Osteoblast (primary cell): ENCODE data around the gene FYCO1. TPM values are rescaled to one million over a fixed set of nuclear protein-coding genes. Genes with fewer than 3 reads are reported as not detected.

Experiments
- DNase-seq: peaks from one replicate; pipeline ENCODE4 v3.0.0; 2011; ENCODE audit warnings: low spot score, mixed read lengths; ENCODE audit not compliant: insufficient read length; ENCODE audit errors: missing footprints
- H2AFZ ChIP-seq: 2 replicates; pipeline ENCODE4 v1.6.0; 2011; ENCODE audit warnings: mild to moderate bottlenecking, low read length
- H3K27ac ChIP-seq: 2 replicates; pipeline ENCODE4 v1.5.1; 2011; ENCODE audit warnings: mild to moderate bottlenecking, low read depth, low read length, moderate library complexity
- H3K27me3 ChIP-seq: 2 replicates; pipeline ENCODE4 v1.6.0; 2012; ENCODE audit warnings: mild to moderate bottlenecking, control low read depth, inconsistent platforms, low read length, moderate library complexity; ENCODE audit not compliant: insufficient read depth
- H3K36me3 ChIP-seq: 2 replicates; pipeline ENCODE4 v1.5.1; 2011; ENCODE audit warnings: mild to moderate bottlenecking, low read length, control low read depth, moderate library complexity; ENCODE audit not compliant: insufficient read depth
- H3K4me1 ChIP-seq: 2 replicates; pipeline ENCODE4 v1.5.1; 2011; ENCODE audit warnings: mild to moderate bottlenecking, low read length, control low read depth, moderate library complexity; ENCODE audit not compliant: insufficient read depth
- H3K4me2 ChIP-seq: 2 replicates; pipeline ENCODE4 v1.6.0; 2011; ENCODE audit warnings: mild to moderate bottlenecking, low read length; ENCODE audit not compliant: insufficient read depth
- H3K4me3 ChIP-seq: fragments of 200-600 bp; sonication (generic); 3 replicates; pipeline ENCODE4 v1.5.1; 2012; ENCODE audit warnings: mild to moderate bottlenecking, low read length, inconsistent platforms; ENCODE audit not compliant: insufficient read depth
- H3K79me2 ChIP-seq: 2 replicates; pipeline ENCODE4 v1.6.0; 2012; ENCODE audit warnings: mild to moderate bottlenecking, low read length, control low read depth, inconsistent platforms; ENCODE audit not compliant: insufficient read depth
- H3K9me3 ChIP-seq: 2 replicates; pipeline ENCODE4 v1.5.1; 2011; ENCODE audit warnings: low read depth, low read length, control low read depth
- H4K20me1 ChIP-seq: 2 replicates; pipeline ENCODE4 v1.6.0; 2012; ENCODE audit warnings: mild to moderate bottlenecking, low read length, control low read depth; ENCODE audit not compliant: insufficient read depth
- total RNA-seq: library from RNA; depleted of rRNA; stranded (reverse); fragments of >200 nt; gene quantifications from 2 replicates; pipeline ENCODE4 v1.2.3, GENCODE V29; 2012
- TF ChIP-seq, protein P1 (sequence below): IDR thresholded peaks from 2 replicates; pipeline ENCODE4 v1.5.1; 2011; ENCODE audit warnings: mild to moderate bottlenecking, low read depth, low read length, moderate library complexity; ENCODE audit errors: extremely low read depth

The FYCO1 gene
- total RNA-seq, 1 donor: 25.0 TPM

DNA sequence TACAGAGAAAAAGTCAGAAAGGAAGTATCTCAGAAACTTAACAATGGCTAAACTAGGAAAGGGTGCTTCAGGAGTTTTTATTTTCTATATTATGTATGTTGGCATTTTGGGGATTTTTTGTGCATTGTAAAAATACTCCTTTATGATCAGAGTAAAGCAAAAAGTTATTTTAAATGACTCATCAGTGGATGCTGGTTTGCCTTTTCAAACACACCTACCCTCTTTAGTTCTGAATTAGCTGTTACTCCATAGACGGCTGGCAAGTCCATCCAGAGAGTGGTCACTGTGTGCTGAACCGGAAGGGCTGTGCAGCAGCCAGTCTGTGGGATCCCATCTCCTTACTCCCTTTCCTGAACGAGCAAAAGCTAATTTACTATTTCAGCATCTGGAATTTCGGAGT is 108.3 kb downstream of the FYCO1 start:
- H3K9me3 ChIP-seq: no peaks in the 10 kb centered on the region
- DNase-seq: no peak
- H3K4me3 ChIP-seq: no peak overlapping the region
- H3K27me3 ChIP-seq: peaks cover 38% of the 10 kb centered on the region
- peak overlapping the region; percentile 59 for H2AFZ ChIP-seq
- no peak overlapping the region for H3K4me2 ChIP-seq
- no peaks in the 10 kb centered on the region for H3K79me2 ChIP-seq
- no peaks in the 10 kb centered on the region for H3K4me1 ChIP-seq
- TF ChIP-seq, protein P1, sequence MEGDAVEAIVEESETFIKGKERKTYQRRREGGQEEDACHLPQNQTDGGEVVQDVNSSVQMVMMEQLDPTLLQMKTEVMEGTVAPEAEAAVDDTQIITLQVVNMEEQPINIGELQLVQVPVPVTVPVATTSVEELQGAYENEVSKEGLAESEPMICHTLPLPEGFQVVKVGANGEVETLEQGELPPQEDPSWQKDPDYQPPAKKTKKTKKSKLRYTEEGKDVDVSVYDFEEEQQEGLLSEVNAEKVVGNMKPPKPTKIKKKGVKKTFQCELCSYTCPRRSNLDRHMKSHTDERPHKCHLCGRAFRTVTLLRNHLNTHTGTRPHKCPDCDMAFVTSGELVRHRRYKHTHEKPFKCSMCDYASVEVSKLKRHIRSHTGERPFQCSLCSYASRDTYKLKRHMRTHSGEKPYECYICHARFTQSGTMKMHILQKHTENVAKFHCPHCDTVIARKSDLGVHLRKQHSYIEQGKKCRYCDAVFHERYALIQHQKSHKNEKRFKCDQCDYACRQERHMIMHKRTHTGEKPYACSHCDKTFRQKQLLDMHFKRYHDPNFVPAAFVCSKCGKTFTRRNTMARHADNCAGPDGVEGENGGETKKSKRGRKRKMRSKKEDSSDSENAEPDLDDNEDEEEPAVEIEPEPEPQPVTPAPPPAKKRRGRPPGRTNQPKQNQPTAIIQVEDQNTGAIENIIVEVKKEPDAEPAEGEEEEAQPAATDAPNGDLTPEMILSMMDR: no peak
- H4K20me1 ChIP-seq: no peaks in the 10 kb centered on the region
- H3K27ac ChIP-seq: no peak overlapping the region
- H3K36me3 ChIP-seq: no peaks in the 10 kb centered on the region

DNA sequence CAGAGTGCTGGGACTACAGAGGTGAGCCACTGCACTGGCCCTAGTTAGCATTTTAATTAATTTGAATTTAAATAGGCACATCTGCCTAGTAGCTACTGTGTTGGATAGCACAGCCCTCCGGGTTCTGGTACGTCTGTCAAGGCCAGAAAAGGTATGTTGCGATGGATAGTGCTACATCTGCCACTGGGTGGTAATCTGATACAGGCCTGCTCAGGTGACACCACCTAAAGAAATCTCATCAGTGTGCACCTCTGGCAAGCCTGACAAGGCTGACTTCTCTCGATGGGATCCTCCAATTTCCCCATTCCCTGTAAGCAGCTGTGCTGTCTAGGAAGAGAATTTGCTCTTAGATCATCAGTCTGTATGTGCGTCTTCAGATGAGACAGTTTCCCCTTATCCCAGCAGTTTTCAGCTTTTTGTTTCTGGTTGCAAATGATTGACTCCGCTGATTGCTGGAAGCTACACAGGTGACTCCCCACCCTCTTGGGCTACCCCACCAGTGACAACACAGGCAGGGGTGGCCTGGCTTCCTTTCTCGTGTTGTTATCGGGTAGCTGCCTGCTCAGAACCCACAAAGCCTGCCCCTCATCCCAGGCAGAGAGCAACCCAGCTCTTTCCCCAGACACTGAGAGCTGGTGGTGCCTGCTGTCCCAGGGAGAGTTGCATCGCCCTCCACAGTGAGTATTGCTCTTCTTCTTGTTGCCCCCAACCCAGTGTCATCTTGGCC is 109.5 kb downstream of the FYCO1 start, which contains the start of gene CCR9:
TSS of gene CCR9 (plus strand) at position 565 of the 727 bp plus-strand sequence. CDS start 8,391 bp downstream, outside the sequence.
- DNase-seq: peak; percentile 61
- Histone ChIP-seq H3K27me3 (peaks cover 42% of the 10 kb centered on the region), H3K4me1 (peaks cover 3% of the 10 kb centered on the region), H3K9me3 (no peaks in the 10 kb centered on the region), H3K4me3 (no peak within 1 kb of the TSS), H3K4me2 (no peak within 1 kb of the TSS), H3K36me3 (no peaks in the 10 kb centered on the region), H3K27ac (no peak within 1 kb of the TSS), H4K20me1 (no peaks in the 10 kb centered on the region), H2AFZ (peak within 1 kb of the TSS; percentile 59), H3K79me2 (no peaks in the 10 kb centered on the region)
- TF ChIP-seq, protein P1: no peak

DNA sequence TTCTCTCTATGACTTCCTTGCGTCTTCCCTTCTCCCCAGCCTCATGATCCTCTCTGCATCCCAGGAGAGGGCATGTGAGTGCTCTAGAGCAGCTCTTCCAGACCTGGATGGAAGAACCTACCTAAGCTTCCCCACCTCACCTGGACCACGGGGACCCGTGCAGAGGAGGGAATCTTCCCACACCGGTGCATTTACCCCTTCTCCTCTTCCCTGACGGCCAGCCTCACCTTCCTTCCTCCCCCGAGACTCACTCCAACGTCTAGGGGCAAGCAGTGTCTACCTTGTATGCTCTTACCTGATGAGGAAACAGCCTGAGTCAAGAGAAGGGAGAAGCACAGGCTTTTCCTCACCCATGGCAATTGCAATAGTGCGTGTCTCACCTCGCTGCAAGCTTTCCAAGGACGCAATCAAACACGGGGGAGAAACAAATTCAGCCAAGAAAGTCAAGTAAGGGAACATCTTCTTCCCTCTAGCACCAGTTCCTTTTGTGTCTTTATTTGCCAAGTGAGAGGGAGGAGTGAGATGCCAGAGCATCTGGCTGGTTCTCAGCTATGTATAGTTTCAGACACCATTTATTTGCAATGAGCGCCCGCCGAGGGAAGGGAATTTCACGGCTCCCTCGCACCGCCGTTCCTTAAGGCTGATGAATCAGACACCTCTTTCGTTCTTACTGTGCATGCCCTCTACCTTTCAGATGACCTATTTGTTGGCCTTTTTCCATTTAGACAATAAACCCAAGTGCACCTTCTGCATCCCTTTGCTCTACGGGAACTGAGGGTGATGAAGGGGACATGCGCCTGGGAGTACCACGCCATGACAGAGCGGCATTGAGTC is 111.0 kb downstream of the FYCO1 start:
- no peak overlapping the region for H3K27ac ChIP-seq
- H3K9me3 ChIP-seq: no peaks in the 10 kb centered on the region
- H4K20me1 ChIP-seq: peaks cover 3% of the 10 kb centered on the region
- H3K27me3 ChIP-seq: peaks cover 35% of the 10 kb centered on the region
- H3K36me3 ChIP-seq: no peaks in the 10 kb centered on the region
- no peak overlapping the region for H3K4me2 ChIP-seq
- H3K79me2 ChIP-seq: no peaks in the 10 kb centered on the region
- TF ChIP-seq, protein P1: no peak
- DNase-seq: peak; percentile 43
- H2AFZ ChIP-seq: no peak overlapping the region
- H3K4me3 ChIP-seq: no peak overlapping the region
- peaks cover 5% of the 10 kb centered on the region for H3K4me1 ChIP-seq
